ENCODE measurements around the gene RCOR3.
"Not testable (repeated sequence)": the region's sequence is repeated elsewhere in the genome, so short reads cannot be mapped to it uniquely, and the experiment has no call there.

The RCOR3 gene

GRCh38 chr1:211260141-211261107 is 1.3 kb downstream of the RCOR3 start:
- peak; percentile 50 to 53 for DNase-seq

- no peak for DNase-seq
Observed at GRCh38 chr1:211261229-211261628, 2.1 kb downstream of the RCOR3 start.

- not testable (repeated sequence) for DNase-seq
Observed at GRCh38 chr1:211263022-211263421, 3.9 kb downstream of the RCOR3 start.

- DNase-seq: no peak
Observed at GRCh38 chr1:211267204-211267857, 8.2 kb downstream of the RCOR3 start.

GRCh38 chr1:211279340-211279739 is 20.2 kb downstream of the RCOR3 start:
- no peak for DNase-seq

GRCh38 chr1:211280910-211281309 is 21.7 kb downstream of the RCOR3 start:
- no peak for DNase-seq

- DNase-seq: no peak
Observed at GRCh38 chr1:211281320-211282022, 22.3 kb downstream of the RCOR3 start.

GRCh38 chr1:211282023-211282373 is 22.8 kb downstream of the RCOR3 start:
- DNase-seq: no peak

GRCh38 chr1:211285196-211285595 is 26.0 kb downstream of the RCOR3 start:
- no peak for DNase-seq

- DNase-seq: no peak
Observed at GRCh38 chr1:211287218-211287617, 28.1 kb downstream of the RCOR3 start.

- no peak for DNase-seq
Observed at GRCh38 chr1:211292411-211292810, 33.2 kb downstream of the RCOR3 start.

- DNase-seq: no peak
Observed at GRCh38 chr1:211296396-211296795, 37.2 kb downstream of the RCOR3 start.

GRCh38 chr1:211305044-211305443 is 45.9 kb downstream of the RCOR3 start:
- no peak for DNase-seq

- no peak for DNase-seq
Observed at GRCh38 chr1:211309617-211310016, 50.5 kb downstream of the RCOR3 start.

GRCh38 chr1:211313392-211313791 is 54.2 kb downstream of the RCOR3 start:
- no peak for DNase-seq

- no peak for DNase-seq
Observed at GRCh38 chr1:211318576-211319280, 59.6 kb downstream of the RCOR3 start.

GRCh38 chr1:211319892-211320291 is 60.7 kb downstream of the RCOR3 start:
- no peak for DNase-seq

GRCh38 chr1:211320980-211321379 is 61.8 kb downstream of the RCOR3 start:
- no peak for DNase-seq

GRCh38 chr1:211321646-211322045 is 62.5 kb downstream of the RCOR3 start:
- DNase-seq: not testable (repeated sequence)

GRCh38 chr1:211323156-211324063 is 64.2 kb downstream of the RCOR3 start:
- DNase-seq: peak; percentile 71 to 73

- no peak for DNase-seq
Observed at GRCh38 chr1:211324992-211325775, 66.0 kb downstream of the RCOR3 start.
